Stimulated activated CD8-positive, alpha-beta memory T cell treated with anti-CD3 and anti-CD28 coated beads, Interleukin-2, amount 100 ng/mL, for 1 hour (primary cell): ENCODE measurements around the gene FAM81B.

ENCODE experiments used
- DNase-seq, 2 donors: peaks; one replicate each; pipeline ENCODE4 v3.0.0-alpha.2; 2020; ENCODE audit warnings: low read depth in 2 of 2

FAM81B gene

GRCh38 chr5:95471942-95472341, 80.8 kb downstream of the FAM81B start:
- DNase-seq = no peak

DNA sequence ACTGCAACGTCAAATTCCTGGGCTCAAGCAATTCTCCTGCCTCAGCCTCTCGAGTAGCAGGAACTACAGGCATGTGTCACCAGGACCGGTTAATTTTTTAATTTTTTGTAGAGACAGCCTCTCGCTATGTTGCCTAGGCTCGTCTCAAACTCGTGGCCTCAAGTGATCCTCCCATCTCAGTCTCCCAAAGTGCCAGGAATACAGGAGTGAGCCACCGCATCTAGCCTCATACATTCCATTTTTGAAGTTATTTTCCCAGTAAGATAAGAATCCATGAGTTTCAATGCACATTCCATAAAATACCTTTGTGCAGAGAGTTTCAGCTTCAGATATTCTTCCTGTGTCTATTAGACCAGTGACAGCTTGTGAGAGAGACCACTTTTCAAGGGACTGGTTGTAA, 93.3 kb downstream of the FAM81B start:
- DNase-seq = no peak

GRCh38 chr5:95486191-95486590, 95.0 kb downstream of the FAM81B start:
- DNase-seq = no peak

DNA sequence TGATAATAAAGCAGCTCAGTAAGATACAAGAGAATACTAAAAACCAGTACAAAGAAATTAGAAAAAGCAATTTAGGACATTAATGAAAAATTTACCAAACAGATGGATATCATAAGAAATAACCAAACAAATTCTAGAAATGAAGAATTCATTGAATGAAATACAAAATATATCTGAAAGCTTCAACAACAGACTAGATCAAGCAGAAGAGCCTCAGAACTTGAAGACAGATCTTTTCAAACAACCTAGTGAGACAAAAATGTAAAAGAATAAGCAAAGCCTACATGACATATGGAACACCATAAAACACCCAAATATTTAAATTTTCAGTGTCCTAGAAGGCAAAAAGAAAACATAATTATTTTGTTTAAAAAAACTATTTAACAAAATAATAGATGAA, 96.7 kb downstream of the FAM81B start:
- no peak for DNase-seq
